GM12878 (cell line): ENCODE results near the gene NRG4. TPM values are rescaled to one million over a fixed set of nuclear protein-coding genes. Genes with fewer than 3 reads are reported as not detected.

ENCODE experiments used
- ATAC-seq: fragments of 200-7000 bp; cut with Tn5 transposase; 3 replicates; pipeline ENCODE4 v1.9.1; 2020; ENCODE audit warnings: mild to moderate bottlenecking, moderate library complexity
- BruUV-seq: library from RNA; stranded (reverse); fragments of 400-500 nt; replicated peaks from 2 replicates; lab custom pipeline; 2021; lab: Mats Ljungman, UMichigan
- CTCF ChIA-PET: fragments of 300-600 bp; sonication (Branson Sonifier 250); formaldehyde crosslinking; extraction: SDS; loops from one replicate; lab custom pipeline; 2021; ENCODE audit warnings: inconsistent platforms; lab: Yijun Ruan, JAX
- POLR2A ChIA-PET: fragments of 350-600 bp; formaldehyde crosslinking; extraction: SDS; loops from one replicate; lab custom pipeline; 2021; ENCODE audit warnings: inconsistent platforms; lab: Charles Lee
- RAD21 ChIA-PET: fragments of 300-600 bp; sonication (Branson Sonifier 250); formaldehyde crosslinking; loops from one replicate; lab custom pipeline; 2023; ENCODE audit warnings: antibody characterized with exemption; ENCODE audit not compliant: unreplicated experiment; lab: Charles Lee
- SMC1A ChIA-PET: fragments of 300-600 bp; sonication (Branson Sonifier 250); formaldehyde crosslinking; loops from one replicate; lab custom pipeline; 2023; ENCODE audit not compliant: unreplicated experiment, uncharacterized antibody; lab: Charles Lee
- DNase-seq: peaks from one replicate; pipeline ENCODE4 v3.0.0-alpha.2; 2011; ENCODE audit warnings: low read depth, low spot score
- FAIRE-seq: peaks from 3 replicates; lab custom pipeline; 2011; peaks lifted over from hg19 to GRCh38; lab: Jason Lieb, UNC
- H2AFZ ChIP-seq: 2 replicates; pipeline ENCODE4 v1.6.0; 2011; ENCODE audit warnings: low read depth, low read length, control low read depth; ENCODE audit not compliant: control insufficient read depth
- H3K27ac ChIP-seq: 2 replicates; pipeline ENCODE4 v1.5.1; 2011; ENCODE audit warnings: control low read depth; ENCODE audit not compliant: control insufficient read depth, insufficient read depth
- H3K27me3 ChIP-seq, 2 experiments: replicated peaks in 1 of 2; 2 replicates each; pipeline versions ENCODE4 v1.6.0 to v1.6.1; 2011; ENCODE audit warnings: low read length in 1 of 2; ENCODE audit not compliant: control insufficient read depth in 2 of 2, insufficient read depth in 2 of 2
- H3K36me3 ChIP-seq, 2 experiments: 2 replicates each; pipeline ENCODE4 v1.5.1; 2011; ENCODE audit warnings: low read length in 1 of 2; ENCODE audit not compliant: control insufficient read depth in 2 of 2, insufficient read depth in 2 of 2
- H3K4me1 ChIP-seq: 2 replicates; pipeline ENCODE4 v1.6.1; 2011; ENCODE audit warnings: mild to moderate bottlenecking, low read length, moderate library complexity, mixed read lengths; ENCODE audit not compliant: control insufficient read depth, insufficient read depth
- H3K4me2 ChIP-seq: 2 replicates; pipeline ENCODE4 v1.6.0; 2011; ENCODE audit warnings: control low read depth; ENCODE audit not compliant: control insufficient read depth, insufficient read depth
- H3K4me3 ChIP-seq: fragments of 200-600 bp; sonication (generic); 2 replicates; pipeline ENCODE4 v1.5.1; 2016
- H3K79me2 ChIP-seq: 2 replicates; pipeline ENCODE4 v1.6.0; 2011; ENCODE audit warnings: low read length; ENCODE audit not compliant: control insufficient read depth, insufficient read depth
- H3K9ac ChIP-seq: 2 replicates; pipeline ENCODE4 v1.8.0; 2011; ENCODE audit warnings: low read length, control low read depth, mixed read lengths; ENCODE audit not compliant: control insufficient read depth, insufficient read depth
- H3K9me3 ChIP-seq: replicated peaks from 3 replicates; pipeline ENCODE4 v1.5.1; 2011; ENCODE audit warnings: mild to moderate bottlenecking, low read length; ENCODE audit not compliant: control insufficient read depth, insufficient read depth
- H4K20me1 ChIP-seq: 2 replicates; pipeline ENCODE4 v1.6.0; 2011; ENCODE audit not compliant: control insufficient read depth, insufficient read depth
- ATF7 ChIP-seq: fragments of 450-650 bp; IDR thresholded peaks from 2 replicates; pipeline ENCODE4 v1.6.1; 2016; ENCODE audit warnings: low read depth, mild to moderate bottlenecking
- BRCA1 ChIP-seq: IDR thresholded peaks from 2 replicates; pipeline ENCODE4 v1.6.1; 2011; ENCODE audit warnings: low read depth, low read length, improper control_type of control experiment
- CBX3 ChIP-seq: fragments of 200-600 bp; sonication (generic); IDR thresholded peaks from 2 replicates; pipeline ENCODE4 v1.6.1; 2016; ENCODE audit warnings: low read depth, borderline replicate concordance
- CEBPB ChIP-seq, 2 experiments: fragments of 150-350 bp in 1 of 2; IDR thresholded peaks; 2 replicates each; pipeline ENCODE4 v1.6.1; 2012 to 2014; ENCODE audit warnings: low read depth in 2 of 2, low read length in 2 of 2, borderline replicate concordance in 1 of 2, inconsistent platforms in 1 of 2
- CHD2 ChIP-seq: IDR thresholded peaks from 2 replicates; pipeline ENCODE4 v1.6.1; 2011; ENCODE audit warnings: low read depth, low read length, improper control_type of control experiment, borderline replicate concordance
- DPF2 ChIP-seq: fragments of 450-650 bp; IDR thresholded peaks from 2 replicates; pipeline ENCODE4 v1.6.1; 2017; ENCODE audit warnings: mild to moderate bottlenecking
- HDAC6 ChIP-seq: fragments of 200-600 bp; sonication (generic); IDR thresholded peaks from one replicate; pipeline ENCODE4 v1.8.0; 2017; ENCODE audit warnings: antibody characterized with exemption; ENCODE audit not compliant: unreplicated experiment
- LARP7 ChIP-seq: fragments of 450-650 bp; IDR thresholded peaks from 2 replicates; pipeline ENCODE4 v1.6.1; 2017; ENCODE audit warnings: mild to moderate bottlenecking
- NBN ChIP-seq: fragments of 450-650 bp; IDR thresholded peaks from 2 replicates; pipeline ENCODE4 v1.6.1; 2016
- NFYB ChIP-seq: IDR thresholded peaks from 2 replicates; pipeline ENCODE4 v1.6.1; 2011; ENCODE audit warnings: low read depth, mild to moderate bottlenecking, low read length, improper control_type of control experiment, moderate library complexity; ENCODE audit not compliant: insufficient read depth
- PML ChIP-seq: IDR thresholded peaks from 2 replicates; pipeline ENCODE4 v1.6.1; 2012; ENCODE audit warnings: low read length, inconsistent platforms
- RAD21 ChIP-seq: IDR thresholded peaks from 2 replicates; pipeline ENCODE4 v1.6.1; 2011; ENCODE audit warnings: mild to moderate bottlenecking, low read depth, low read length, moderate library complexity; ENCODE audit not compliant: insufficient read depth
- RELB ChIP-seq: fragments of 450-650 bp; IDR thresholded peaks from 2 replicates; pipeline ENCODE4 v1.6.1; 2017; ENCODE audit warnings: low read depth, mild to moderate bottlenecking, moderate library complexity
- SMC3 ChIP-seq: IDR thresholded peaks from 2 replicates; pipeline ENCODE4 v1.6.1; 2011; ENCODE audit warnings: low read length, improper control_type of control experiment, borderline replicate concordance
- WRNIP1 ChIP-seq: IDR thresholded peaks from 2 replicates; pipeline ENCODE4 v1.6.1; 2011; ENCODE audit warnings: low read depth, low read length, improper control_type of control experiment, borderline replicate concordance
- YY1 ChIP-seq: IDR thresholded peaks from 2 replicates; pipeline ENCODE4 v1.6.1; 2011; ENCODE audit warnings: low read depth, mild to moderate bottlenecking, low read length
- ZNF592 ChIP-seq: fragments of 450-650 bp; IDR thresholded peaks from 2 replicates; pipeline ENCODE4 v1.6.1; 2017; ENCODE audit warnings: mild to moderate bottlenecking, moderate library complexity
- WGBS: methylation state at CpG from one replicate; pipeline ENCODE4 v1.1.6; 2016; ENCODE audit warnings: low lambda C conversion rate; ENCODE audit not compliant: insufficient replicate concordance, insufficient coverage; ENCODE audit errors: missing lambda C conversion rate; 5-methylcytosine and 5-hydroxymethylcytosine counted together
- in situ Hi-C: fragments of 300-500 bp; cut with MboI; formaldehyde crosslinking; loops from 9 replicates; pipeline ENCODE4 v1.14.3; 2018; ENCODE audit warnings: mixed read lengths
- intact Hi-C: fragments of 100-400 bp; cut with micrococcal nuclease; formaldehyde crosslinking; loops from one replicate; pipeline ENCODE4 v1.14.2; 2022; ENCODE audit not compliant: unreplicated experiment
- polyA plus RNA-seq, 11 experiments: library from polyadenylated mRNA; depleted of rRNA in 4 of 11; unstranded in 6 of 11; stranded (reverse) in 5 of 11; fragments of >200 nt; fragmentation: Nextera tagmentation in 4 of 11; fragmentation: Illumina TruSeq in 1 of 11; extraction: Ambion mirVana in 4 of 11; extraction: Trizol in 1 of 11; gene quantifications; 1 replicate in 1 of 11; 2 replicates in 10 of 11; pipeline versions ENCODE4 v1.2.1 to v1.2.3, GENCODE V29; 2011 to 2016; ENCODE audit warnings: inconsistent platforms in 2 of 11, missing spikeins in 2 of 11, low read depth in 1 of 11
- total RNA-seq, 4 experiments: library from RNA; depleted of rRNA in 3 of 4; stranded (reverse); fragments of >200 nt in 3 of 4; fragmentation: Illumina TruSeq in 1 of 4; extraction: Trizol in 1 of 4; gene quantifications; 2 replicates each; pipeline versions ENCODE4 v1.2.1 to v1.2.3, GENCODE V29; 2013 to 2021

Gene NRG4
- total and polyA plus RNA-seq, 10 of the 15 experiments (the other 5 are each of a cell fraction or from before 2014, with no cell fraction given): 0.76 to 8.3 (median 5.5) TPM

GRCh38 chr15:76057332-76058000 lies 45.2 kb upstream of the NRG4 start:
- peak overlapping the region; percentile 97 for H3K4me2 ChIP-seq
- CTCF ChIA-PET: interaction anchor here (0.6 to 10.6 kb wide), 30 partner anchors 8 to 809 kb away, joined by 3 to 347 read pairs (median 4); no protein-coding TSS in a partner anchor
- no peak for TF ChIP-seq WRNIP1
- TF ChIP-seq BRCA1: no peak
- TF ChIP-seq YY1: peak; percentile 31; the same call in 1 of the 2 replicates
- TF ChIP-seq ZNF592: no peak
- TF ChIP-seq NBN: no peak
- TF ChIP-seq CBX3: no peak
- TF ChIP-seq CHD2: no peak; the same call in 1 of the 2 replicates
- no peak for TF ChIP-seq LARP7
- no peak for TF ChIP-seq NFYB
- TF ChIP-seq HDAC6: no peak
- 0 out of 2 replicates have a peak, but pooled peaks have one; percentile 17 for TF ChIP-seq ATF7
- peak; percentile 39; the same call in 1 of the 2 replicates for TF ChIP-seq RELB
- TF ChIP-seq DPF2: no peak
- peak; percentile 58 for TF ChIP-seq RAD21
- TF ChIP-seq CEBPB (IDR thresholded peaks at IDR 0.05; ENCODE audit: borderline replicate concordance in 1 of 2, low read depth in 2 of 2, low read length in 2 of 2): no peak
- 0 out of 2 replicates have a peak, but pooled peaks have one; percentile 15 for TF ChIP-seq PML
- TF ChIP-seq SMC3: peak; percentile 65

More at GRCh38 chr15:76057332-76058000, 45.2 kb upstream of the NRG4 start:
- WGBS: 2% methylated on average over 7 of the region's 7 CpGs
- Histone ChIP-seq H3K4me3 (peak overlapping the region; percentile 22; the same call in 1 of the 2 replicates), H4K20me1 (no peaks in the 10 kb centered on the region), H3K36me3 (no peaks in the 10 kb centered on the region), H3K9ac (no peak overlapping the region), H3K9me3 (no peaks in the 10 kb centered on the region), H3K79me2 (no peaks in the 10 kb centered on the region), H3K27me3 (no peaks in the 10 kb centered on the region), H2AFZ (peak overlapping the region; percentile 64), H3K27ac (peak overlapping the region; percentile 63; the same call in 1 of the 2 replicates), H3K4me1 (peaks cover 28% of the 10 kb centered on the region)
- no peak for DNase-seq
- in situ Hi-C loops: no loop called here
- peak; percentile 53 for ATAC-seq
- BruUV-seq: no TSS peak
- ChIA-PET POLR2A (interaction anchor here (0.8 to 4.2 kb wide), 3 partner anchors 50 to 358 kb away, joined by 3 to 23 read pairs (median 4); no protein-coding TSS in a partner anchor), RAD21 (interaction anchor here (0.5 to 10.8 kb wide), 12 partner anchors 14 to 247 kb away, joined by 3 to 214 read pairs (median 3); partner anchors contain the start of genes NRG4 and UBE2Q2), SMC1A (interaction anchor here (0.7 to 9.0 kb wide), 21 partner anchors 8 to 248 kb away, joined by 3 to 217 read pairs (median 4); no protein-coding TSS in a partner anchor)
- peak; percentile 88 for FAIRE-seq
- intact Hi-C loops: loop anchor here (1.0 kb wide), 1 partner anchor 82 kb away; no protein-coding TSS in a partner anchor
